GM18498 (cell line): ENCODE data around the gene AGFG1.

Source experiments
- ATAC-seq: cut with Tn5 transposase; IDR thresholded peaks from one replicate; pipeline ENCODE4 v1.9.1; 2021; ENCODE audit warnings: mild to moderate bottlenecking, moderate library complexity; ENCODE audit not compliant: unreplicated experiment

Gene AGFG1

GRCh38 chr2:227602358-227602757, 130.4 kb downstream of the AGFG1 start:
- ATAC-seq: no peak

- no peak for ATAC-seq
Measured at GRCh38 chr2:227606476-227606875, 134.5 kb downstream of the AGFG1 start.

DNA sequence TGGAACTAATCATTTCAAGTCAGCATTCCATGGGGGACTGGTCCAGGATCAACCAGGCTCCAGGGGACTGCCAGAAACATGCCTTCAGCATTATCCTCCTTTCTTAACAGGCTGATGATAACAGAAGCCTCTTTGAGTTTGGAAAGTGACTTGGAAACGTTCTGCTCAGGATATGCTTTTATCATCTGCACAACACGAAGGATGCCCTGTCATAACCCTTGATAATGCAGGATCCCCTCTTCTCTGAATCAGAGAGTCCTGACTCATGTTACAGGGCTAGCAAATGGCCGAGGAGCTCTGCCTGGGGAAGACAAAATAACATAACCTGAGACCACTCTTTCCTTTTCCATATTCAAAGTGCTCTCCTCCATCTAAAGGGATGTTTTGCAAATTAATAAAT, 136.0 kb downstream of the AGFG1 start:
- no peak for ATAC-seq

DNA sequence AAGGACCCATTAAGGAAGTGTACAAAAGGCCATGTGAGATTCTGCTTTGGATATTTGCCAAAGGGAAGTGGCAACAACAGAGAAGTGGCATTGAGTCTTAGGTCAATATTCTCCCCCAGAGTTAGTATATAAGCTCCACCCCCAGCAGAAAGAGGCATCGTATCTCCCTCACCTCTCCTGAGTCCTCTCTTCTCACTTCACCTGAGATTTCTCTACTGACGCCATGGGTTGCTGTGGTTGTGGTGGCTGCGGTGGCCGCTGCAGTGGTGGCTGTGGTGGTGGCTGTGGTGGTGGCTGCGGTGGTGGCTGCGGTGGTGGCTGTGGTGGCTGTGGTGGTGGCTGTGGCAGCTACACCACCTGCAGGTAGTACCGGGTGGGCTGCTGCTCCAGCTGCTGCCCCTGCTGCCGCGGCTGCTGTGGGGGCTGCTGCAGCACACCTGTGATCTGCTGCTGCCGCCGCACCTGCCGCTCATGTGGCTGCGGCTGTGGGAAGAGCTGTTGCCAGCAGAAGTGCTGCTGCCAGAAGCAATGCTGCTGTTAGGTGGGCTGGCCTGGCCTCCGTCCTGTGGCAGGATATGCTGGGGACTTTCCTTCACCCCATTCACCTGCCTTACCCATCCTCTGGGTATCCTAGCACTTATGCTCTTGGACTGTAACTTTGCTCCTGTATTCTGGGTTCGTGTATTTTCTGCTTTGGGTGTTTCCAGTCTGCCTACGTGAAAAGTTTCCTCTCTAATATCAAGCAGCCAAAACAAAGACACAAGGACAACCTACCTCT, 136.8 kb downstream of the AGFG1 start:
- peak; percentile 77 for ATAC-seq

GRCh38 chr2:227610123-227610522, 138.2 kb downstream of the AGFG1 start:
- peak; percentile 45 for ATAC-seq
